MCF 10A (cell line): ENCODE results near the gene BNIP3. TPM values are rescaled to one million over a fixed set of nuclear protein-coding genes. Genes with fewer than 3 reads are reported as not detected.

ENCODE experiments used
- Bru-seq: library from RNA; stranded (reverse); fragments of 400-500 nt; gene quantifications from one replicate; lab custom pipeline; 2021; lab: Mats Ljungman, UMichigan
- BruChase-seq, 2 experiments: library from RNA; stranded (reverse); fragments of 400-500 nt; gene quantifications; one replicate each; lab custom pipeline; 2021; lab: Mats Ljungman, UMichigan
- BruUV-seq: library from RNA; stranded (reverse); fragments of 400-500 nt; replicated peaks from 2 replicates; lab custom pipeline; 2021; lab: Mats Ljungman, UMichigan
- CTCF ChIA-PET: fragments of 300-600 bp; sonication (Branson Sonifier 250); formaldehyde crosslinking; extraction: SDS; loops from one replicate; lab custom pipeline; 2021; ENCODE audit warnings: antibody characterized with exemption, inconsistent platforms; lab: Yijun Ruan, JAX
- POLR2A ChIA-PET: fragments of 300-600, 350-650 bp; sonication (Branson Sonifier 250); formaldehyde crosslinking; extraction: SDS; loops from one replicate; lab custom pipeline; 2020; ENCODE audit warnings: antibody characterized with exemption, inconsistent platforms; lab: Yijun Ruan, JAX
- DNase-seq: peaks from one replicate; pipeline ENCODE4 v3.0.0-alpha.2; 2018; ENCODE audit not compliant: unreplicated experiment
- H3K27ac Mint-ChIP-seq: one replicate; pipeline ENCODE4 v1.8.0; 2022; ENCODE audit warnings: mild to moderate bottlenecking, low read depth, mixed read lengths; ENCODE audit not compliant: unreplicated experiment
- H3K27me3 Mint-ChIP-seq: one replicate; pipeline ENCODE4 v1.8.0; 2022; ENCODE audit warnings: mixed read lengths; ENCODE audit not compliant: insufficient read depth, unreplicated experiment
- H3K36me3 Mint-ChIP-seq: one replicate; pipeline ENCODE4 v1.8.0; 2022; ENCODE audit warnings: mild to moderate bottlenecking, moderate library complexity, mixed read lengths; ENCODE audit not compliant: insufficient read depth, unreplicated experiment
- H3K4me1 Mint-ChIP-seq: one replicate; pipeline ENCODE4 v1.8.0; 2022; ENCODE audit warnings: mixed read lengths; ENCODE audit not compliant: insufficient read depth, unreplicated experiment
- H3K4me3 Mint-ChIP-seq: one replicate; pipeline ENCODE4 v1.8.0; 2022; ENCODE audit warnings: mild to moderate bottlenecking, moderate library complexity, mixed read lengths; ENCODE audit not compliant: unreplicated experiment
- H3K9me3 Mint-ChIP-seq: one replicate; pipeline ENCODE4 v1.8.0; 2022; ENCODE audit warnings: mixed read lengths; ENCODE audit not compliant: unreplicated experiment
- CTCF ChIP-seq: fragments of 200-600 bp; IDR thresholded peaks from one replicate; pipeline ENCODE4 v1.8.0; 2022; ENCODE audit warnings: antibody characterized with exemption, mild to moderate bottlenecking; ENCODE audit not compliant: unreplicated experiment
- intact Hi-C: fragments of 100-400 bp; cut with micrococcal nuclease; formaldehyde crosslinking; loops from 2 replicates; pipeline ENCODE4 v1.14.1; 2022
- long read RNA-seq: library from polyadenylated mRNA; stranded (forward); transcript quantifications from one replicate; pipeline ENCODE4 v2.0.0, GENCODE V29; 2022
- total RNA-seq: library from RNA; stranded (reverse); gene quantifications from 2 replicates; pipeline ENCODE4 v1.2.3, GENCODE V29; 2022

BNIP3 gene
- total RNA-seq (47.0 and 53.0 TPM in 2 replicates), Bru-seq, nascent RNA (percentile 72 among the genes with signal in this experiment), BruChase-seq, experiment 1, labeled RNA remaining after a 6-hour chase (percentile 88 among the genes with signal in this experiment), BruChase-seq, experiment 2, labeled RNA remaining after a 2-hour chase (percentile 78 among the genes with signal in this experiment)
- long read RNA-seq, transcript BNIP3-201 (6 exons, 2,861 nt), result major isoform, 254 of 269 reads
- long read RNA-seq, partial matches to known transcripts, result 7 of 269 reads
- long read RNA-seq, other reads (novel, unspliced or antisense), result 7 of 269 reads

- POLR2A ChIA-PET, result interaction anchor here (0.6 to 3.3 kb wide), 10 partner anchors 10 to 465 kb away, joined by 3 to 23 read pairs (median 5); no protein-coding TSS in a partner anchor
- peak; percentile 91 for DNase-seq
- CTCF ChIA-PET, result interaction anchor here (0.5 to 5.4 kb wide), 5 partner anchors 32 to 162 kb away, joined by 3 to 33 read pairs (median 3); no protein-coding TSS in a partner anchor
- no TSS peak for BruUV-seq
- H3K9me3 Mint-ChIP-seq, result no peaks in the 10 kb centered on the region
- peaks cover 18% of the 10 kb centered on the region for H3K4me1 Mint-ChIP-seq
- H3K27me3 Mint-ChIP-seq, result no peaks in the 10 kb centered on the region
- no peak for TF ChIP-seq CTCF
- peak within 1 kb of the TSS; percentile 82 for H3K4me3 Mint-ChIP-seq
- H3K27ac Mint-ChIP-seq, result peak within 1 kb of the TSS; percentile 75
- intact Hi-C loops, result loop anchor here (1.0 to 5.0 kb wide), 3 partner anchors 42 to 94 kb away; partner anchors contain the start of gene PPP2R2D
- H3K36me3 Mint-ChIP-seq, result peaks cover 9% of the 10 kb centered on the region
Observed at GRCh38 chr10:131981429-131982184, at the start of gene BNIP3. BNIP3 (minus strand) TSS chr10:131981923; CDS start chr10:131981806, 117 bp downstream.

- no peak for DNase-seq
- H3K9me3 Mint-ChIP-seq, result no peaks in the 10 kb centered on the region
- peaks cover 52% of the 10 kb centered on the region for H3K27me3 Mint-ChIP-seq
- no peak overlapping the region for H3K27ac Mint-ChIP-seq
- no TSS peak for BruUV-seq
- H3K36me3 Mint-ChIP-seq, result no peaks in the 10 kb centered on the region
- no peak for TF ChIP-seq CTCF
- H3K4me1 Mint-ChIP-seq, result no peaks in the 10 kb centered on the region
- CTCF ChIA-PET, result interaction anchor here (0.6 to 0.9 kb wide), 3 partner anchors 145 to 424 kb away, joined by 3 to 6 read pairs (median 3); no protein-coding TSS in a partner anchor
- H3K4me3 Mint-ChIP-seq, result no peak overlapping the region
- intact Hi-C loops, result no loop called here
- POLR2A ChIA-PET, result no interaction called here
Observed at GRCh38 chr10:132030898-132031463, 49.3 kb upstream of the BNIP3 start.

- Mint-ChIP-seq H3K36me3 (no peaks in the 10 kb centered on the region), H3K4me3 (no peak overlapping the region), H3K9me3 (no peaks in the 10 kb centered on the region), H3K27ac (no peak overlapping the region), H3K4me1 (no peaks in the 10 kb centered on the region), H3K27me3 (peaks cover 67% of the 10 kb centered on the region)
- no peak for DNase-seq
- ChIA-PET CTCF (interaction anchor here (0.8 kb wide), 1 partner anchor 10 kb away, joined by 3 read pairs; no protein-coding TSS in a partner anchor), POLR2A (no interaction called here)
- no TSS peak for BruUV-seq
- TF ChIP-seq CTCF, result no peak
- intact Hi-C loops, result loop anchor here (10.0 kb wide), 1 partner anchor 116 kb away; no protein-coding TSS in a partner anchor
Observed at GRCh38 chr10:132028706-132029105, 47.0 kb upstream of the BNIP3 start.
